BE2C (cell line): ENCODE data around the gene FHOD3.

Experiments
- DNase-seq: peaks from one replicate; pipeline ENCODE4 v3.0.0-alpha.2; 2020
- H3K27me3 ChIP-seq: fragments of 250-450 bp; sonication (Bioruptor Pico); 2 replicates; pipeline ENCODE4 v1.5.1; 2020; ENCODE audit warnings: mild to moderate bottlenecking
- H3K36me3 ChIP-seq: fragments of 250-450 bp; sonication (Bioruptor Pico); 2 replicates; pipeline ENCODE4 v1.5.1; 2020; ENCODE audit warnings: mild to moderate bottlenecking
- H3K4me1 ChIP-seq: fragments of 250-450 bp; sonication (Bioruptor Pico); 2 replicates; pipeline ENCODE4 v1.5.1; 2020
- H3K4me3 ChIP-seq: 2 replicates; pipeline ENCODE4 v1.5.1; 2011; ENCODE audit warnings: low read depth, low read length
- H3K9me3 ChIP-seq: fragments of 250-450 bp; sonication (Bioruptor Pico); 2 replicates; pipeline ENCODE4 v1.5.1; 2020
- CTCF ChIP-seq: IDR thresholded peaks from 2 replicates; pipeline ENCODE4 v1.5.1; 2012; ENCODE audit warnings: mild to moderate bottlenecking, low read depth, low read length

The FHOD3 gene

DNA sequence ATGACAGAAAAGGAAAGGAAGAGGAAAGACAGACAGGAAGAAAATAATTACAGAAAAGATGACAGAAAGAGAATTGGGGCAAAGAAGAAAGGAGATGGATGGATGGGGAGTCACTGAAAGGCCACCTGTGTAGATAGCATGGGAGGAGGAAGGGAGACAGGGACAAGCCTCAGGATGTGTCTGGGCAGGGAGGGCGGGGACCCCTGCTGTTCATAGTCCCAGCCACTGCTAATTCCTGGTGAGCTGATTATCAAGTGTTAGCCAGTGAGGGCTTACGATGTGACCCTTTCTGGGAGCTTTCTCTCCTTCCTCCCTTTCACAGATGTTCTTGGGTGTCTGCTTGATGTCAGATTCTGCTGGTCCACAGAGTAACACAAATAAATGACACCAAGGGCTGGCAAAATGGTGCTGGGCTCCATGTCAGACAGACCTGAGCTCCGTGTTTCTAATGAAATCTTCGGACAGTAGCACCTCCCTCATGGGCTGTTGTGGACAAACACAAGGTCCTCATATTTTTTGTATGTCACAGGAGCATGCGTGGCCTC, 13.6 kb downstream of the FHOD3 start:
- Histone ChIP-seq H3K27me3 (no peaks in the 10 kb centered on the region), H3K9me3 (no peaks in the 10 kb centered on the region), H3K36me3 (no peaks in the 10 kb centered on the region), H3K4me1 (no peaks in the 10 kb centered on the region), H3K4me3 (no peak overlapping the region)
- no peak for TF ChIP-seq CTCF
- no peak for DNase-seq

DNA sequence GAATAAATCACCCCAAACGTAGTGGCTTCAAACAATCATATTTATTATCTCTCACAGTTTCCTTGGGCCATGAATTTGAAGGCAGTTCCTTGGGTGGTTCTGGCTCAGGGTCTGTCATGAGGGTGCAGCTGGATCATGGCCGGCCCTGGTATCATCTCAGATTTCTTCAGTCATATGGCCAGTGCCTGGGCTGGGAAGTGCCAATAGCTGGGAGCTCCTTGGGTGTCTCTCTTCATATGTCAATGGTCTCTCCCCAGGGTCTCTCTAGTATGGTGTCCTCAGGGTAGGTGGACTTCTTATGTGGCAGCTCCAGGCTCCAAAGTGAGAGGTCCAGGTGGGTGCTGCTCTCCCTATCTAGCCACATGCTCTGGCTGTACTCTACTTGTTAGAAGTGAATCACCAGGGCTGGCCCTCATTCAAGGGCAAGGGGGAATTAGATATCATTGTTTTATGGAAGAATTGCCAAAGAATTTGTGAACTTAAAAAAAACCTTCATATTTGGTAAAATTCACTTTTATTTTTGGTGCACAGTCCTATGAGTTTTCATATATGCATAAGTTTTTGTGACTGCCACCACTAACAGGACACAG, 15.4 kb downstream of the FHOD3 start:
- no peak for TF ChIP-seq CTCF
- H3K36me3 ChIP-seq: no peaks in the 10 kb centered on the region
- DNase-seq: no peak
- no peak overlapping the region for H3K4me3 ChIP-seq
- no peaks in the 10 kb centered on the region for H3K9me3 ChIP-seq
- no peaks in the 10 kb centered on the region for H3K27me3 ChIP-seq
- no peaks in the 10 kb centered on the region for H3K4me1 ChIP-seq

- Histone ChIP-seq H3K4me1 (no peaks in the 10 kb centered on the region), H3K36me3 (no peaks in the 10 kb centered on the region), H3K4me3 (no peak overlapping the region), H3K27me3 (no peaks in the 10 kb centered on the region), H3K9me3 (no peaks in the 10 kb centered on the region)
- no peak for DNase-seq
- no peak for TF ChIP-seq CTCF
Observed at GRCh38 chr18:36314098-36314497, 16.6 kb downstream of the FHOD3 start.

- TF ChIP-seq CTCF: no peak
- no peak for DNase-seq
- Histone ChIP-seq H3K27me3 (no peaks in the 10 kb centered on the region), H3K4me1 (no peaks in the 10 kb centered on the region), H3K9me3 (no peaks in the 10 kb centered on the region), H3K36me3 (no peaks in the 10 kb centered on the region), H3K4me3 (no peak overlapping the region)
Observed at GRCh38 chr18:36314754-36315153, 17.2 kb downstream of the FHOD3 start.

- Histone ChIP-seq H3K9me3 (no peaks in the 10 kb centered on the region), H3K27me3 (no peaks in the 10 kb centered on the region), H3K36me3 (no peaks in the 10 kb centered on the region), H3K4me1 (no peaks in the 10 kb centered on the region), H3K4me3 (no peak overlapping the region)
- DNase-seq: no peak
- TF ChIP-seq CTCF: no peak
Observed at GRCh38 chr18:36315736-36316135, 18.2 kb downstream of the FHOD3 start.

DNA sequence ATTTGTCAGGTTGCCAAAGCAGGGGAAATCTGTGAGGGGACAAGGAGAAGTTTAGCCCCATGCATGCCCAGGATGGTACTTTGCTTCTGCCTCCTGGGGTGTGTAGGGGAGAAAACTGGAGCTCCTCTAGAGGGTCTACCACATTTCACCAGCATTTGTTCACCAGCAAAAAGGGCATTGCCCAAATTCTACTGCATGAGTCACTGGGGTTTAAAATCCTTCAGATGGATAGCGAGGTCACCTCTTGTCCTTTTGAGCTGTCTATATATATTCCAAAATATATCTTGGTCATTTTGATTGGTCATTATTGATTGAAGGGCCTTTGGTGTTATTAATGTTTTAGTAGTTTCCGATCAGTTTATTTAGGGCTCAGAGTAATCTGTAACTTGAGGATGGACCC, 18.7 kb downstream of the FHOD3 start:
- Histone ChIP-seq H3K4me1 (no peaks in the 10 kb centered on the region), H3K9me3 (no peaks in the 10 kb centered on the region), H3K27me3 (no peaks in the 10 kb centered on the region), H3K36me3 (no peaks in the 10 kb centered on the region), H3K4me3 (no peak overlapping the region)
- DNase-seq: no peak
- TF ChIP-seq CTCF: no peak
